Liver (tissue), 9 donors: ENCODE measurements around the gene LGR6. TPM values are rescaled to one million over a fixed set of nuclear protein-coding genes. Genes with fewer than 3 reads are reported as not detected.

Experiments used
- DNase-seq: peaks from one replicate; pipeline ENCODE4 v3.0.0-alpha.2; 2017; ENCODE audit warnings: low spot score
- H3K27ac ChIP-seq, 2 donors: one replicate each; pipeline ENCODE4 v1.7.0; 2013; ENCODE audit warnings: inconsistent platforms in 2 of 2, low read length in 2 of 2, control low read depth in 1 of 2, low read depth in 1 of 2, mild to moderate bottlenecking in 1 of 2
- H3K27me3 ChIP-seq, 4 donors: one replicate each; pipeline versions ENCODE4 v1.6.1 to v1.7.0; 2013; ENCODE audit warnings: low read length in 3 of 4, inconsistent platforms in 1 of 4, mild to moderate bottlenecking in 1 of 4, moderate library complexity in 1 of 4; ENCODE audit not compliant: control insufficient read depth in 4 of 4, insufficient read depth in 4 of 4
- H3K36me3 ChIP-seq, 4 donors: one replicate each; pipeline versions ENCODE4 v1.6.1 to v1.7.0; 2013; ENCODE audit warnings: low read length in 3 of 4, mild to moderate bottlenecking in 3 of 4, low read depth in 1 of 4, moderate library complexity in 1 of 4; ENCODE audit not compliant: control insufficient read depth in 4 of 4, insufficient read depth in 3 of 4
- H3K4me1 ChIP-seq, 4 donors: one replicate each; pipeline versions ENCODE4 v1.6.1 to v1.7.0; 2013; ENCODE audit warnings: low read length in 3 of 4, mild to moderate bottlenecking in 3 of 4, moderate library complexity in 1 of 4; ENCODE audit not compliant: control insufficient read depth in 4 of 4, insufficient read depth in 4 of 4
- H3K4me3 ChIP-seq, 3 donors: one replicate each; pipeline versions ENCODE4 v1.6.1 to v1.7.0; 2013; ENCODE audit warnings: low read length in 3 of 3, control low read depth in 1 of 3, low read depth in 1 of 3, mild to moderate bottlenecking in 1 of 3
- H3K9ac ChIP-seq, 2 donors: one replicate each; pipeline ENCODE4 v1.7.0; 2013; ENCODE audit warnings: low read length in 2 of 2, mild to moderate bottlenecking in 2 of 2, moderate library complexity in 2 of 2, control low read depth in 1 of 2, low read depth in 1 of 2
- H3K9me3 ChIP-seq, 4 donors: one replicate each; pipeline versions ENCODE4 v1.6.1 to v1.7.0; 2013; ENCODE audit warnings: low read length in 3 of 4; ENCODE audit not compliant: control insufficient read depth in 4 of 4
- EGR1 ChIP-seq, 2 donors: IDR thresholded peaks; 2 replicates each; pipeline ENCODE4 v1.6.1; 2016 to 2018; ENCODE audit warnings: antibody characterized with exemption in 2 of 2, low read depth in 2 of 2
- FOXA1 ChIP-seq: IDR thresholded peaks from 2 replicates; pipeline ENCODE4 v1.6.1; 2016; ENCODE audit warnings: antibody characterized with exemption
- FOXA2 ChIP-seq: IDR thresholded peaks from 2 replicates; pipeline ENCODE4 v1.6.1; 2016; ENCODE audit warnings: antibody characterized with exemption
- GABPA ChIP-seq, 2 donors: IDR thresholded peaks in 1 of 2; conservative IDR thresholded peaks in 1 of 2; 2 replicates each; pipeline ENCODE4 v1.6.1; 2016; ENCODE audit warnings: antibody characterized with exemption in 2 of 2, mild to moderate bottlenecking in 1 of 2, moderate library complexity in 1 of 2
- HNF4A ChIP-seq, 2 donors: conservative IDR thresholded peaks; 2 replicates each; pipeline ENCODE4 v1.6.1; 2016; ENCODE audit warnings: antibody characterized with exemption in 2 of 2, mild to moderate bottlenecking in 2 of 2
- HNF4G ChIP-seq: IDR thresholded peaks from 2 replicates; pipeline ENCODE4 v1.6.1; 2016; ENCODE audit warnings: antibody characterized with exemption
- JUND ChIP-seq, 2 donors: IDR thresholded peaks; 2 replicates each; pipeline ENCODE4 v1.6.1; 2016; ENCODE audit warnings: antibody characterized with exemption in 2 of 2
- NR2F2 ChIP-seq: IDR thresholded peaks from 2 replicates; pipeline ENCODE4 v1.6.1; 2016; ENCODE audit warnings: antibody characterized with exemption
- RAD21 ChIP-seq, 2 donors: IDR thresholded peaks; 2 replicates each; pipeline ENCODE4 v1.6.1; 2016; ENCODE audit warnings: antibody characterized with exemption in 2 of 2, mild to moderate bottlenecking in 2 of 2
- RXRA ChIP-seq, 2 donors: IDR thresholded peaks; 2 replicates each; pipeline ENCODE4 v1.6.1; 2017 to 2018; ENCODE audit warnings: antibody characterized with exemption in 2 of 2, mild to moderate bottlenecking in 1 of 2
- SP1 ChIP-seq: IDR thresholded peaks from 2 replicates; pipeline ENCODE4 v1.6.1; 2018; ENCODE audit warnings: antibody characterized with exemption, mild to moderate bottlenecking
- TAF1 ChIP-seq: conservative IDR thresholded peaks from 2 replicates; pipeline ENCODE4 v1.6.1; 2016; ENCODE audit warnings: antibody characterized with exemption, mild to moderate bottlenecking
- YY1 ChIP-seq: IDR thresholded peaks from 2 replicates; pipeline ENCODE4 v1.6.1; 2016; ENCODE audit warnings: antibody characterized with exemption, mild to moderate bottlenecking
- WGBS: extraction: QIAGEN DNeasy Blood & Tissue Kit; methylation state at CpG from one replicate; pipeline ENCODE4 v1.1.7; 2013; 5-methylcytosine and 5-hydroxymethylcytosine counted together
- polyA plus RNA-seq, 2 donors: library from polyadenylated mRNA; stranded (reverse) in 1 of 2; unstranded in 1 of 2; fragments of 200-250 nt in 1 of 2; fragments of >200 nt in 1 of 2; fragmentation: Nextera tagmentation in 1 of 2; extraction: Ambion mirVana in 1 of 2; gene quantifications; one replicate each; pipeline versions ENCODE4 v1.2.1 to v1.2.3, GENCODE V29; 2013 to 2015
- total RNA-seq, 2 donors: library from RNA; depleted of rRNA; stranded (reverse); fragments of >200 nt; gene quantifications; one replicate each; pipeline ENCODE4 v1.2.3, GENCODE V29; 2014
- TF ChIP-seq, protein P1 (sequence below): IDR thresholded peaks from 2 replicates; pipeline ENCODE4 v1.6.1; 2016; ENCODE audit warnings: antibody characterized with exemption
- TF ChIP-seq, protein P2 (sequence below): IDR thresholded peaks from 2 replicates; pipeline ENCODE4 v1.6.1; 2016; ENCODE audit warnings: antibody characterized with exemption
- TF ChIP-seq, protein P3 (sequence below): IDR thresholded peaks from 2 replicates; pipeline ENCODE4 v1.6.1; 2016; ENCODE audit warnings: antibody characterized with exemption, mild to moderate bottlenecking
- TF ChIP-seq, protein P4 (sequence below): IDR thresholded peaks from 2 replicates; pipeline ENCODE4 v1.6.1; 2016; ENCODE audit warnings: antibody characterized with exemption
- TF ChIP-seq, protein P5 (sequence below): fragments of 150-350 bp; IDR thresholded peaks from 2 replicates; pipeline ENCODE4 v1.5.1; 2017; ENCODE audit warnings: improper control_type of control experiment, low read depth, low read length; ENCODE audit not compliant: missing input control
- donor health status: healthy.
- donor health status: healthy.
- donor health status: healthy.
- donor health status: healthy.
- donor health status: healthy.

Gene LGR6
- total and polyA plus RNA-seq, 4 donors: 0.05 to 1.2 (median 0.75) TPM

DNA sequence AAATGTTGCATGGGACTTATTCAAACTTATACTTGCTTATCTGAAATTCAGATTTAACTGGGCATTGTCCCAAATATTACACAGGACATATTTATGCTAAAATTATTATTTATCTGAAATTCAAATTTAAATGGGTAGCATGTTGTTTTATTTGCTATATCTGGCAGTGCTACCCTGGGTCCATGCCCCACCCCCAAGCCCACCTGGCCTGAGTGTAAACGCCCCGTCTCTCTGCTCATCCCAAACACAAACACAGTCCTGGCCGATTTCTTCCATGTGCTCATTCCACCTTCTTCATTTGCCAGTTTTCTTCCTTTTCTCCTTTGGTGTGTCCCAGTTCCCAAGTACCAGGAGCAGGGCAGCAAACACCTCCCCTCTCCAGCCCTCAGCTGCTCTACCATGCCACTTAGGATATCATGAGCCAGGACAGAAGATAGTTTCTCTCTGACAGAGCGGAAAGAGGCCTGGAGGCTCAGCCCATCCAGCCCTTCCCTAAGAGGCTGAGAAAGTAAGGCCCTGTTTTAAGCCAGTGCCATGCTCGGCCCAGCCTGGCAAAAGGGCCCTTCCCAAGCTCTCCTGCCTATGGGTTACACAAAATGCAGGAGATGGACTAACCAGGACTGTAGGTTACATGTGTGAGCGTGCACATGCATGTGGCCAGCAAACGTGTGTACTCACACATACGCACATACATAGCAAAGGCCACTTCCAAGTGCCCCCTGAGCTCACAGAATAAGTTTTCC, 78.7 kb downstream of the LGR6 start:
- no peaks in the 10 kb centered on the region for H3K4me1 ChIP-seq
- H3K9ac ChIP-seq: no peak overlapping the region
- H3K27me3 ChIP-seq: no peaks in the 10 kb centered on the region
- no peak for DNase-seq
- no peaks in the 10 kb centered on the region for H3K36me3 ChIP-seq
- 88% methylated on average over 8 of the region's 8 CpGs for WGBS
- H3K9me3 ChIP-seq: no peaks in the 10 kb centered on the region
- no peak for TF ChIP-seq EGR1 (IDR thresholded peaks at IDR 0.05; ENCODE audit: low read depth in 2 of 2)
- no peak for TF ChIP-seq JUND (IDR thresholded peaks at IDR 0.05)
- TF ChIP-seq, protein P1, sequence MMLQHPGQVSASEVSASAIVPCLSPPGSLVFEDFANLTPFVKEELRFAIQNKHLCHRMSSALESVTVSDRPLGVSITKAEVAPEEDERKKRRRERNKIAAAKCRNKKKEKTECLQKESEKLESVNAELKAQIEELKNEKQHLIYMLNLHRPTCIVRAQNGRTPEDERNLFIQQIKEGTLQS: no peak
- TF ChIP-seq, protein P2, sequence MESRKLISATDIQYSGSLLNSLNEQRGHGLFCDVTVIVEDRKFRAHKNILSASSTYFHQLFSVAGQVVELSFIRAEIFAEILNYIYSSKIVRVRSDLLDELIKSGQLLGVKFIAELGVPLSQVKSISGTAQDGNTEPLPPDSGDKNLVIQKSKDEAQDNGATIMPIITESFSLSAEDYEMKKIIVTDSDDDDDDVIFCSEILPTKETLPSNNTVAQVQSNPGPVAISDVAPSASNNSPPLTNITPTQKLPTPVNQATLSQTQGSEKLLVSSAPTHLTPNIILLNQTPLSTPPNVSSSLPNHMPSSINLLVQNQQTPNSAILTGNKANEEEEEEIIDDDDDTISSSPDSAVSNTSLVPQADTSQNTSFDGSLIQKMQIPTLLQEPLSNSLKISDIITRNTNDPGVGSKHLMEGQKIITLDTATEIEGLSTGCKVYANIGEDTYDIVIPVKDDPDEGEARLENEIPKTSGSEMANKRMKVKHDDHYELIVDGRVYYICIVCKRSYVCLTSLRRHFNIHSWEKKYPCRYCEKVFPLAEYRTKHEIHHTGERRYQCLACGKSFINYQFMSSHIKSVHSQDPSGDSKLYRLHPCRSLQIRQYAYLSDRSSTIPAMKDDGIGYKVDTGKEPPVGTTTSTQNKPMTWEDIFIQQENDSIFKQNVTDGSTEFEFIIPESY: no peak
- no peak for TF ChIP-seq YY1
- TF ChIP-seq, protein P3, sequence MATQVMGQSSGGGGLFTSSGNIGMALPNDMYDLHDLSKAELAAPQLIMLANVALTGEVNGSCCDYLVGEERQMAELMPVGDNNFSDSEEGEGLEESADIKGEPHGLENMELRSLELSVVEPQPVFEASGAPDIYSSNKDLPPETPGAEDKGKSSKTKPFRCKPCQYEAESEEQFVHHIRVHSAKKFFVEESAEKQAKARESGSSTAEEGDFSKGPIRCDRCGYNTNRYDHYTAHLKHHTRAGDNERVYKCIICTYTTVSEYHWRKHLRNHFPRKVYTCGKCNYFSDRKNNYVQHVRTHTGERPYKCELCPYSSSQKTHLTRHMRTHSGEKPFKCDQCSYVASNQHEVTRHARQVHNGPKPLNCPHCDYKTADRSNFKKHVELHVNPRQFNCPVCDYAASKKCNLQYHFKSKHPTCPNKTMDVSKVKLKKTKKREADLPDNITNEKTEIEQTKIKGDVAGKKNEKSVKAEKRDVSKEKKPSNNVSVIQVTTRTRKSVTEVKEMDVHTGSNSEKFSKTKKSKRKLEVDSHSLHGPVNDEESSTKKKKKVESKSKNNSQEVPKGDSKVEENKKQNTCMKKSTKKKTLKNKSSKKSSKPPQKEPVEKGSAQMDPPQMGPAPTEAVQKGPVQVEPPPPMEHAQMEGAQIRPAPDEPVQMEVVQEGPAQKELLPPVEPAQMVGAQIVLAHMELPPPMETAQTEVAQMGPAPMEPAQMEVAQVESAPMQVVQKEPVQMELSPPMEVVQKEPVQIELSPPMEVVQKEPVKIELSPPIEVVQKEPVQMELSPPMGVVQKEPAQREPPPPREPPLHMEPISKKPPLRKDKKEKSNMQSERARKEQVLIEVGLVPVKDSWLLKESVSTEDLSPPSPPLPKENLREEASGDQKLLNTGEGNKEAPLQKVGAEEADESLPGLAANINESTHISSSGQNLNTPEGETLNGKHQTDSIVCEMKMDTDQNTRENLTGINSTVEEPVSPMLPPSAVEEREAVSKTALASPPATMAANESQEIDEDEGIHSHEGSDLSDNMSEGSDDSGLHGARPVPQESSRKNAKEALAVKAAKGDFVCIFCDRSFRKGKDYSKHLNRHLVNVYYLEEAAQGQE: no peak
- no peak for TF ChIP-seq HNF4A (conservative IDR thresholded peaks at IDR 0.05)
- TF ChIP-seq HNF4G: no peak
- TF ChIP-seq NR2F2: no peak
- no peak for TF ChIP-seq RXRA (IDR thresholded peaks at IDR 0.05)
- TF ChIP-seq FOXA2: no peak
- TF ChIP-seq GABPA (IDR thresholded peaks at IDR 0.05 in 1 of 2, conservative IDR thresholded peaks at IDR 0.05 in 1 of 2): no peak
- no peak for TF ChIP-seq RAD21 (IDR thresholded peaks at IDR 0.05)
- TF ChIP-seq, protein P4, sequence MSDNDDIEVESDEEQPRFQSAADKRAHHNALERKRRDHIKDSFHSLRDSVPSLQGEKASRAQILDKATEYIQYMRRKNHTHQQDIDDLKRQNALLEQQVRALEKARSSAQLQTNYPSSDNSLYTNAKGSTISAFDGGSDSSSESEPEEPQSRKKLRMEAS: no peak
- TF ChIP-seq, protein P5, sequence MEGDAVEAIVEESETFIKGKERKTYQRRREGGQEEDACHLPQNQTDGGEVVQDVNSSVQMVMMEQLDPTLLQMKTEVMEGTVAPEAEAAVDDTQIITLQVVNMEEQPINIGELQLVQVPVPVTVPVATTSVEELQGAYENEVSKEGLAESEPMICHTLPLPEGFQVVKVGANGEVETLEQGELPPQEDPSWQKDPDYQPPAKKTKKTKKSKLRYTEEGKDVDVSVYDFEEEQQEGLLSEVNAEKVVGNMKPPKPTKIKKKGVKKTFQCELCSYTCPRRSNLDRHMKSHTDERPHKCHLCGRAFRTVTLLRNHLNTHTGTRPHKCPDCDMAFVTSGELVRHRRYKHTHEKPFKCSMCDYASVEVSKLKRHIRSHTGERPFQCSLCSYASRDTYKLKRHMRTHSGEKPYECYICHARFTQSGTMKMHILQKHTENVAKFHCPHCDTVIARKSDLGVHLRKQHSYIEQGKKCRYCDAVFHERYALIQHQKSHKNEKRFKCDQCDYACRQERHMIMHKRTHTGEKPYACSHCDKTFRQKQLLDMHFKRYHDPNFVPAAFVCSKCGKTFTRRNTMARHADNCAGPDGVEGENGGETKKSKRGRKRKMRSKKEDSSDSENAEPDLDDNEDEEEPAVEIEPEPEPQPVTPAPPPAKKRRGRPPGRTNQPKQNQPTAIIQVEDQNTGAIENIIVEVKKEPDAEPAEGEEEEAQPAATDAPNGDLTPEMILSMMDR: no peak
- TF ChIP-seq FOXA1: no peak
- TF ChIP-seq TAF1: no peak
- TF ChIP-seq SP1: no peak
- H3K4me3 ChIP-seq: no peak overlapping the region
- no peak overlapping the region for H3K27ac ChIP-seq
